Measurements from ENCODE around the gene OR13F1.
"Not testable (repeated sequence)": the region's sequence is repeated elsewhere in the genome, so short reads cannot be mapped to it uniquely, and the experiment has no call there.

OR13F1 gene

GRCh38 chr9:104514901-104515300, 10.8 kb downstream of the OR13F1 start:
- Histone ChIP-seq H3K9ac (ENCODE audit: low read depth, low read length, poor library complexity, severe bottlenecking) (no peak overlapping the region), H3K27me3 (ENCODE audit: insufficient read depth, low read length, poor library complexity, severe bottlenecking) (no peaks in the 10 kb centered on the region), H3F3A (ENCODE audit: low read depth) (no peaks in the 10 kb centered on the region), H2AFZ (ENCODE audit: low read length) (no peak overlapping the region), H3K79me2 (ENCODE audit: insufficient read depth, low read length) (no peaks in the 10 kb centered on the region), H3K4me2 (ENCODE audit: low read depth, low read length, poor library complexity, severe bottlenecking) (no peak overlapping the region), H3K9me2 (replicated peaks; ENCODE audit: low read depth, low read length) (no peaks in the 10 kb centered on the region), H3K9me3 (ENCODE audit: insufficient read depth, low read depth, low read length) (no peaks in the 10 kb centered on the region), H3K36me3 (ENCODE audit: insufficient read depth, low read length) (no peaks in the 10 kb centered on the region), H3K4me1 (ENCODE audit: insufficient read depth, low read length, poor library complexity, severe bottlenecking) (no peaks in the 10 kb centered on the region), H4K20me1 (ENCODE audit: insufficient read depth, low read length, poor library complexity, severe bottlenecking) (no peaks in the 10 kb centered on the region), H3K4me3 (ENCODE audit: low read length, poor library complexity, severe bottlenecking) (no peak overlapping the region)
- TF ChIP-seq EZH2phosphoT487 (IDR thresholded peaks at IDR 0.05; ENCODE audit: borderline replicate concordance) (no peak), CTCF (conservative IDR thresholded peaks at IDR 0.05; ENCODE audit: low read length) (no peak)

- not testable (repeated sequence) for H4K20me1 ChIP-seq (ENCODE audit: insufficient read depth, low read length, poor library complexity, severe bottlenecking); H3K9me3 ChIP-seq (ENCODE audit: insufficient read depth, low read depth, low read length); H3K4me1 ChIP-seq (ENCODE audit: insufficient read depth, low read length, poor library complexity, severe bottlenecking); H3K27me3 ChIP-seq (ENCODE audit: insufficient read depth, low read length, poor library complexity, severe bottlenecking); H3K79me2 ChIP-seq (ENCODE audit: insufficient read depth, low read length); H3K9me2 ChIP-seq (replicated peaks; ENCODE audit: low read depth, low read length); H3F3A ChIP-seq (ENCODE audit: low read depth); H2AFZ ChIP-seq (ENCODE audit: low read length); H3K4me2 ChIP-seq (ENCODE audit: low read depth, low read length, poor library complexity, severe bottlenecking); H3K4me3 ChIP-seq (ENCODE audit: low read length, poor library complexity, severe bottlenecking); H3K36me3 ChIP-seq (ENCODE audit: insufficient read depth, low read length); H3K9ac ChIP-seq (ENCODE audit: low read depth, low read length, poor library complexity, severe bottlenecking)
Observed at GRCh38 chr9:104520241-104520640, 16.2 kb downstream of the OR13F1 start.

GRCh38 chr9:104527109-104527508, 23.0 kb downstream of the OR13F1 start, which contains the start of gene OR13C4:
Gene OR13C4, minus strand, starts transcription at chr9:104527209. Its CDS starts 0 bp downstream, at chr9:104527209.
- no peaks in the 10 kb centered on the region for H3K9me2 ChIP-seq (replicated peaks; ENCODE audit: low read depth, low read length)
- H3F3A ChIP-seq (ENCODE audit: low read depth): no peaks in the 10 kb centered on the region
- no peak within 1 kb of the TSS for H3K4me2 ChIP-seq (ENCODE audit: low read depth, low read length, poor library complexity, severe bottlenecking)
- no peak for TF ChIP-seq EZH2phosphoT487 (IDR thresholded peaks at IDR 0.05; ENCODE audit: borderline replicate concordance)
- no peak for TF ChIP-seq CTCF (conservative IDR thresholded peaks at IDR 0.05; ENCODE audit: low read length)
- H2AFZ ChIP-seq (ENCODE audit: low read length): no peak within 1 kb of the TSS
- no peaks in the 10 kb centered on the region for H3K79me2 ChIP-seq (ENCODE audit: insufficient read depth, low read length)
- H3K4me3 ChIP-seq (ENCODE audit: low read length, poor library complexity, severe bottlenecking): no peak within 1 kb of the TSS
- H3K4me1 ChIP-seq (ENCODE audit: insufficient read depth, low read length, poor library complexity, severe bottlenecking): no peaks in the 10 kb centered on the region
- no peaks in the 10 kb centered on the region for H3K36me3 ChIP-seq (ENCODE audit: insufficient read depth, low read length)
- no peaks in the 10 kb centered on the region for H4K20me1 ChIP-seq (ENCODE audit: insufficient read depth, low read length, poor library complexity, severe bottlenecking)
- no peaks in the 10 kb centered on the region for H3K9me3 ChIP-seq (ENCODE audit: insufficient read depth, low read depth, low read length)
- H3K27me3 ChIP-seq (ENCODE audit: insufficient read depth, low read length, poor library complexity, severe bottlenecking): no peaks in the 10 kb centered on the region
- H3K9ac ChIP-seq (ENCODE audit: low read depth, low read length, poor library complexity, severe bottlenecking): no peak within 1 kb of the TSS

- no peak for TF ChIP-seq EZH2phosphoT487 (IDR thresholded peaks at IDR 0.05; ENCODE audit: borderline replicate concordance)
- no peak for TF ChIP-seq CTCF (conservative IDR thresholded peaks at IDR 0.05; ENCODE audit: low read length)
- Histone ChIP-seq H2AFZ (ENCODE audit: low read length) (no peak within 1 kb of the TSS), H3K9ac (ENCODE audit: low read depth, low read length, poor library complexity, severe bottlenecking) (no peak within 1 kb of the TSS)
Observed at GRCh38 chr9:104536756-104537155, 32.7 kb downstream of the OR13F1 start, which contains the start of gene OR13C3. Gene OR13C3, minus strand, starts transcription at chr9:104536856. Its CDS starts 133 bp downstream, at chr9:104536723.

More at GRCh38 chr9:104536756-104537155, 32.7 kb downstream of the OR13F1 start, which contains the start of gene OR13C3:
- Histone ChIP-seq H3K9me2 (replicated peaks; ENCODE audit: low read depth, low read length) (no peaks in the 10 kb centered on the region), H3K36me3 (ENCODE audit: insufficient read depth, low read length) (no peaks in the 10 kb centered on the region), H3K4me3 (ENCODE audit: low read length, poor library complexity, severe bottlenecking) (no peak within 1 kb of the TSS), H3K79me2 (ENCODE audit: insufficient read depth, low read length) (no peaks in the 10 kb centered on the region), H3K4me2 (ENCODE audit: low read depth, low read length, poor library complexity, severe bottlenecking) (no peak within 1 kb of the TSS), H3K4me1 (ENCODE audit: insufficient read depth, low read length, poor library complexity, severe bottlenecking) (no peaks in the 10 kb centered on the region), H3F3A (ENCODE audit: low read depth) (no peaks in the 10 kb centered on the region), H3K9me3 (ENCODE audit: insufficient read depth, low read depth, low read length) (no peaks in the 10 kb centered on the region), H4K20me1 (ENCODE audit: insufficient read depth, low read length, poor library complexity, severe bottlenecking) (no peaks in the 10 kb centered on the region), H3K27me3 (ENCODE audit: insufficient read depth, low read length, poor library complexity, severe bottlenecking) (no peaks in the 10 kb centered on the region)
